OCI-LY7 (cell line): Measurements from ENCODE around the gene QKI. TPM values are rescaled to one million over a fixed set of nuclear protein-coding genes. Genes with fewer than 3 reads are reported as not detected.
"Not testable (repeated sequence)": the region's sequence is repeated elsewhere in the genome, so short reads cannot be mapped to it uniquely, and the experiment has no call there.

Experiments used
- BruUV-seq: library from RNA; stranded (reverse); fragments of 400-500 nt; replicated peaks from 2 replicates; lab custom pipeline; 2021; lab: Mats Ljungman, UMichigan
- CTCF ChIA-PET: fragments of 300-600 bp; sonication (Branson Sonifier 250); formaldehyde crosslinking; loops from one replicate; lab custom pipeline; 2022; ENCODE audit warnings: antibody characterized with exemption; ENCODE audit not compliant: unreplicated experiment; lab: Charles Lee
- POLR2A ChIA-PET: fragments of 300-600 bp; sonication (Branson Sonifier 250); formaldehyde crosslinking; loops from one replicate; lab custom pipeline; 2022; ENCODE audit warnings: antibody characterized with exemption; lab: Charles Lee
- DNase-seq: peaks from one replicate; pipeline ENCODE4 v3.0.0-alpha.2; 2015; ENCODE audit warnings: low spot score
- H2AFZ ChIP-seq: fragments of 200-600 bp; sonication (generic), shearing (Covaris generic); 2 replicates; pipeline ENCODE4 v1.6.1; 2014; ENCODE audit warnings: mild to moderate bottlenecking, antibody characterized with exemption, low read length, moderate library complexity
- H3K27ac ChIP-seq: fragments of 200-600 bp; sonication (generic); 2 replicates; pipeline ENCODE4 v1.5.1; 2014; ENCODE audit warnings: mixed run types, low read depth, mild to moderate bottlenecking, moderate library complexity, low read length, inconsistent platforms; ENCODE audit not compliant: poor library complexity, severe bottlenecking
- H3K36me3 ChIP-seq: fragments of 200-600 bp; sonication (generic); 2 replicates; pipeline ENCODE4 v1.6.1; 2014; ENCODE audit warnings: mild to moderate bottlenecking, antibody characterized with exemption, low read length, moderate library complexity, mixed read lengths; ENCODE audit not compliant: insufficient read depth
- H3K4me1 ChIP-seq: fragments of 200-600 bp; sonication (generic); 2 replicates; pipeline ENCODE4 v1.5.1; 2014; ENCODE audit warnings: mild to moderate bottlenecking, low read length; ENCODE audit not compliant: insufficient read depth, poor library complexity, severe bottlenecking
- H3K4me2 ChIP-seq: fragments of 200-600 bp; sonication (generic); 2 replicates; pipeline ENCODE4 v1.6.1; 2014; ENCODE audit warnings: mild to moderate bottlenecking, low read length
- H3K4me3 ChIP-seq: fragments of 200-600 bp; sonication (generic); 2 replicates; pipeline ENCODE4 v1.5.1; 2014; ENCODE audit warnings: mild to moderate bottlenecking, low read depth, low read length; ENCODE audit not compliant: poor library complexity, severe bottlenecking
- H3K79me2 ChIP-seq: fragments of 200-600 bp; sonication (generic); 2 replicates; pipeline ENCODE4 v1.6.1; 2016; ENCODE audit warnings: low read depth, mild to moderate bottlenecking, low read length, moderate library complexity, mixed read lengths; ENCODE audit not compliant: insufficient read depth
- H3K9me2 ChIP-seq: fragments of 200-600 bp; sonication (generic); 2 replicates; pipeline ENCODE4 v1.6.1; 2016; ENCODE audit warnings: mild to moderate bottlenecking, low read length, mixed read lengths; ENCODE audit not compliant: insufficient read depth
- H3K9me3 ChIP-seq: fragments of 200-600 bp; sonication (generic); 2 replicates; pipeline ENCODE4 v1.6.1; 2014; ENCODE audit warnings: mild to moderate bottlenecking, mixed run types, low read length, mixed read lengths
- H4K20me1 ChIP-seq: fragments of 200-600 bp; sonication (generic); 2 replicates; pipeline ENCODE4 v1.6.1; 2014; ENCODE audit warnings: mild to moderate bottlenecking, antibody characterized with exemption, low read length, moderate library complexity, mixed read lengths; ENCODE audit not compliant: insufficient read depth
- CTCF ChIP-seq: fragments of 200-600 bp; sonication (generic); conservative IDR thresholded peaks from 2 replicates; pipeline ENCODE4 v1.5.1; 2014; ENCODE audit warnings: mild to moderate bottlenecking, antibody characterized with exemption, low read length, moderate library complexity, mixed read lengths
- EZH2phosphoT487 ChIP-seq: fragments of 200-600 bp; sonication (generic); IDR thresholded peaks from 2 replicates; pipeline ENCODE4 v1.6.1; 2018; ENCODE audit warnings: low read depth, borderline replicate concordance, mild to moderate bottlenecking, mixed run types, antibody characterized with exemption, low read length, moderate library complexity, mixed read lengths
- intact Hi-C: fragments of 100-400 bp; cut with micrococcal nuclease; formaldehyde crosslinking; loops from one replicate; pipeline ENCODE4 v1.10.0; 2022; ENCODE audit not compliant: unreplicated experiment
- total RNA-seq, 2 experiments: library from RNA; depleted of rRNA in 1 of 2; stranded (reverse); fragments of >200 nt in 1 of 2; shearing (Covaris generic) in 1 of 2; gene quantifications; 2 replicates each; pipeline ENCODE4 v1.2.3, GENCODE V29; 2014 to 2022

Gene QKI
- total RNA-seq, 2 experiments from 2014 or later: 55.4 to 74.5 TPM

- H3K27ac ChIP-seq: no peak overlapping the region
- H3K4me1 ChIP-seq: no peaks in the 10 kb centered on the region
- H3K36me3 ChIP-seq: no peaks in the 10 kb centered on the region
- H3K4me2 ChIP-seq: no peak overlapping the region
- no peak overlapping the region for H2AFZ ChIP-seq
- intact Hi-C loops: no loop called here
- H3K79me2 ChIP-seq: no peaks in the 10 kb centered on the region
- no peak for DNase-seq
- no peak overlapping the region for H3K4me3 ChIP-seq
- BruUV-seq: no TSS peak
- H4K20me1 ChIP-seq: no peaks in the 10 kb centered on the region
- peaks cover 11% of the 10 kb centered on the region; the same call in 1 of the 2 replicates for H3K9me3 ChIP-seq
- CTCF ChIA-PET: no interaction called here
- POLR2A ChIA-PET: interaction anchor here (0.8 to 2.0 kb wide), 4 partner anchors 8 to 34 kb away, joined by 3 to 6 read pairs (median 4); no protein-coding TSS in a partner anchor
- H3K9me2 ChIP-seq: no peaks in the 10 kb centered on the region
- no peak for TF ChIP-seq CTCF
- no peak for TF ChIP-seq EZH2phosphoT487
These were observed 56.1 kb downstream of the QKI start for GRCh38 chr6:163470611-163471010.

GRCh38 chr6:163474581-163474980 is 60.1 kb downstream of the QKI start:
- Histone ChIP-seq H3K9me2 (no peaks in the 10 kb centered on the region), H3K27ac (no peak overlapping the region), H3K79me2 (no peaks in the 10 kb centered on the region), H3K36me3 (no peaks in the 10 kb centered on the region), H3K4me3 (no peak overlapping the region), H3K4me1 (no peaks in the 10 kb centered on the region), H4K20me1 (no peaks in the 10 kb centered on the region), H3K4me2 (no peak overlapping the region), H2AFZ (no peak overlapping the region), H3K9me3 (peaks cover 11% of the 10 kb centered on the region; the same call in 1 of the 2 replicates)
- no TSS peak for BruUV-seq
- CTCF ChIA-PET: no interaction called here
- POLR2A ChIA-PET: interaction anchor here (0.7 kb wide), 1 partner anchor 13 kb away, joined by 5 read pairs; no protein-coding TSS in a partner anchor
- DNase-seq: no peak
- TF ChIP-seq CTCF (no peak), EZH2phosphoT487 (no peak)
- intact Hi-C loops: no loop called here

GRCh38 chr6:163476946-163477345 is 62.4 kb downstream of the QKI start:
- H3K36me3 ChIP-seq, BruUV-seq, H3K9me3 ChIP-seq, H3K4me1 ChIP-seq, H2AFZ ChIP-seq, H3K79me2 ChIP-seq, H3K4me3 ChIP-seq, H3K4me2 ChIP-seq, DNase-seq, CTCF ChIA-PET, H3K9me2 ChIP-seq, H3K27ac ChIP-seq, H4K20me1 ChIP-seq, intact Hi-C loops: not testable (repeated sequence)
- POLR2A ChIA-PET: interaction anchor here (1.2 kb wide), 1 partner anchor 43 kb away, joined by 5 read pairs; no protein-coding TSS in a partner anchor
